PC-9 (cell line): ENCODE data around the gene HECTD1.

Experiments used
- CTCF ChIP-seq: fragments of 200-600 bp; sonication (generic); conservative IDR thresholded peaks from 2 replicates; pipeline ENCODE4 v1.6.1; 2017; ENCODE audit warnings: mixed run types, antibody characterized with exemption, mild to moderate bottlenecking, moderate library complexity
- EZH2 ChIP-seq: fragments of 200-600 bp; sonication (generic); IDR thresholded peaks from 2 replicates; pipeline ENCODE4 v1.8.0; 2017; ENCODE audit warnings: antibody characterized with exemption, low read depth

GRCh38 chr14:31154956-31155355 lies 52.6 kb downstream of the HECTD1 start:
- no peak for TF ChIP-seq CTCF
- TF ChIP-seq EZH2 = no peak
